Measurements from ENCODE around the gene INTS14.

DNA sequence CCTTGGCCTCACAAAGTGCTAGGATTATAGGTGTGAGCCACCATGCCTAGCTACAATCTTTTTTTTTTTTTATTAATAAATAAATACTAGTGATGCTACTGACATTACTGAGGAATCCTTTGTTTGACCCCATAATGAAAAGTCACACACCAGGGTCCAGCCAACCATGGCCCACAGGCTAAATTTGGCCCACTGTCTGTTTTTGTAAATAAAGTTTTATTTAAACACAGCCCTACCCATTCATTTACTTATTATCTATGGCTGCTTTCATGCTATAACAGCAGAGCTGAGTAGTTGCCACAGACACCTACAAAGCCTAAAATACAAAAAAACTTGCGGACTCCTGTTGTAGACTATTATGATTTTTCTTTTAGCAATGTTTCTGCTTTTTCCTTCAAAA lies 7.4 kb downstream of the INTS14 start:
- no peak for TF ChIP-seq POLR2A (IDR thresholded peaks at IDR 0.05)
- TF ChIP-seq, protein P1, sequence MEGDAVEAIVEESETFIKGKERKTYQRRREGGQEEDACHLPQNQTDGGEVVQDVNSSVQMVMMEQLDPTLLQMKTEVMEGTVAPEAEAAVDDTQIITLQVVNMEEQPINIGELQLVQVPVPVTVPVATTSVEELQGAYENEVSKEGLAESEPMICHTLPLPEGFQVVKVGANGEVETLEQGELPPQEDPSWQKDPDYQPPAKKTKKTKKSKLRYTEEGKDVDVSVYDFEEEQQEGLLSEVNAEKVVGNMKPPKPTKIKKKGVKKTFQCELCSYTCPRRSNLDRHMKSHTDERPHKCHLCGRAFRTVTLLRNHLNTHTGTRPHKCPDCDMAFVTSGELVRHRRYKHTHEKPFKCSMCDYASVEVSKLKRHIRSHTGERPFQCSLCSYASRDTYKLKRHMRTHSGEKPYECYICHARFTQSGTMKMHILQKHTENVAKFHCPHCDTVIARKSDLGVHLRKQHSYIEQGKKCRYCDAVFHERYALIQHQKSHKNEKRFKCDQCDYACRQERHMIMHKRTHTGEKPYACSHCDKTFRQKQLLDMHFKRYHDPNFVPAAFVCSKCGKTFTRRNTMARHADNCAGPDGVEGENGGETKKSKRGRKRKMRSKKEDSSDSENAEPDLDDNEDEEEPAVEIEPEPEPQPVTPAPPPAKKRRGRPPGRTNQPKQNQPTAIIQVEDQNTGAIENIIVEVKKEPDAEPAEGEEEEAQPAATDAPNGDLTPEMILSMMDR (IDR thresholded peaks at IDR 0.05), result no peak
